B cell (primary cell): ENCODE data around the gene MUC12. TPM values are rescaled to one million over a fixed set of nuclear protein-coding genes. Genes with fewer than 3 reads are reported as not detected.

Experiments
- ATAC-seq: fragments of 200-7000 bp; cut with Tn5 transposase; one replicate; pipeline ENCODE4 v1.10.0; 2021; ENCODE audit warnings: low read depth, mild to moderate bottlenecking, moderate number of reproducible peaks, moderate library complexity
- CTCF ChIA-PET: fragments of 350-600 bp; sonication (Branson Sonifier 250); formaldehyde crosslinking; loops from one replicate; lab custom pipeline; 2021; ENCODE audit warnings: antibody characterized with exemption, inconsistent platforms; lab: Charles Lee
- POLR2A ChIA-PET: fragments of 350-600 bp; sonication (Branson Sonifier 250); formaldehyde crosslinking; loops from one replicate; lab custom pipeline; 2021; ENCODE audit warnings: antibody characterized with exemption; lab: Charles Lee
- DNase-seq: peaks from one replicate; pipeline ENCODE4 v3.0.0; 2013
- H2AFZ ChIP-seq: 2 replicates; pipeline ENCODE4 v1.6.1; 2012; ENCODE audit warnings: mild to moderate bottlenecking, low read depth, low read length; ENCODE audit not compliant: insufficient read depth, poor library complexity, severe bottlenecking
- H3K27ac ChIP-seq, 2 donors: 1 replicate in 1 of 2; 2 replicates in 1 of 2; pipeline ENCODE4 v1.5.1; 2012 to 2013; ENCODE audit warnings: low read length in 2 of 2, mild to moderate bottlenecking in 2 of 2, moderate library complexity in 1 of 2
- H3K27me3 ChIP-seq, 4 experiments: fragments of 200-600 bp in 1 of 4; sonication (generic) in 1 of 4; replicated peaks in 1 of 4; 1 replicate in 2 of 4; 2 replicates in 2 of 4; pipeline versions ENCODE4 v1.6.1 to v1.7.0; 2013 to 2016; ENCODE audit warnings: low read length in 3 of 4, mild to moderate bottlenecking in 2 of 4, mixed read lengths in 1 of 4, moderate library complexity in 1 of 4; ENCODE audit not compliant: insufficient read depth in 4 of 4, control insufficient read depth in 3 of 4; ENCODE audit errors: control extremely low read depth in 1 of 4
- H3K36me3 ChIP-seq, 2 experiments: replicated peaks in 1 of 2; 1 replicate in 1 of 2; 2 replicates in 1 of 2; pipeline versions ENCODE4 v1.6.1 to v1.7.1; 2013; ENCODE audit warnings: low read length in 1 of 2; ENCODE audit not compliant: insufficient read depth in 2 of 2, control insufficient read depth in 1 of 2; ENCODE audit errors: control extremely low read depth in 1 of 2, extremely low read depth in 1 of 2
- H3K4me1 ChIP-seq, 2 donors: fragments of 200-600 bp in 1 of 2; sonication (generic) in 1 of 2; 1 replicate in 1 of 2; 2 replicates in 1 of 2; pipeline versions ENCODE4 v1.5.1 to v1.6.1; 2013 to 2017; ENCODE audit warnings: low read length in 2 of 2; ENCODE audit not compliant: control insufficient read depth in 2 of 2, insufficient read depth in 2 of 2
- H3K4me2 ChIP-seq: replicated peaks from 2 replicates; pipeline ENCODE3; 2012; ENCODE audit warnings: mild to moderate bottlenecking, low read depth, low read length; ENCODE audit not compliant: poor library complexity, severe bottlenecking
- H3K4me3 ChIP-seq, 5 experiments: fragments of 200-600 bp in 1 of 5; sonication (generic) in 1 of 5; 1 replicate in 3 of 5; 2 replicates in 2 of 5; pipeline versions ENCODE4 v1.5.1 to v1.7.0; 2011 to 2016; ENCODE audit warnings: low read length in 4 of 5, mild to moderate bottlenecking in 4 of 5, low read depth in 2 of 5, control low read depth in 1 of 5, moderate library complexity in 1 of 5; ENCODE audit not compliant: insufficient read depth in 1 of 5; ENCODE audit errors: control extremely low read depth in 1 of 5, extremely low read depth in 1 of 5
- H3K79me2 ChIP-seq: fragments of 200-600 bp; sonication (generic); one replicate; pipeline ENCODE4 v1.6.0; 2016; ENCODE audit warnings: low read length; ENCODE audit not compliant: control insufficient read depth, insufficient read depth
- H3K9ac ChIP-seq: fragments of 200-600 bp; sonication (generic); 2 replicates; pipeline ENCODE4 v1.6.1; 2017; ENCODE audit warnings: mild to moderate bottlenecking, low read length, moderate library complexity
- H3K9me3 ChIP-seq, 3 donors: one replicate each; pipeline versions ENCODE4 v1.6.1 to v1.7.1; 2013; ENCODE audit warnings: low read length in 2 of 3; ENCODE audit not compliant: control insufficient read depth in 2 of 3, insufficient read depth in 1 of 3; ENCODE audit errors: control extremely low read depth in 1 of 3
- H4K20me1 ChIP-seq: 2 replicates; pipeline ENCODE4 v1.6.0; 2012; ENCODE audit warnings: mild to moderate bottlenecking, low read length; ENCODE audit not compliant: insufficient read depth, control insufficient read depth, poor library complexity, severe bottlenecking
- H3K27ac Mint-ChIP-seq: one replicate; pipeline ENCODE4 v1.8.0; 2021; ENCODE audit warnings: mixed read lengths
- H3K27me3 Mint-ChIP-seq: one replicate; pipeline ENCODE4 v1.8.0; 2021; ENCODE audit warnings: mixed read lengths
- H3K4me1 Mint-ChIP-seq: one replicate; pipeline ENCODE4 v1.8.0; 2021; ENCODE audit warnings: mixed read lengths
- H3K4me3 Mint-ChIP-seq: one replicate; pipeline ENCODE4 v1.8.0; 2021; ENCODE audit warnings: mixed read lengths
- H3K9me3 Mint-ChIP-seq: one replicate; pipeline ENCODE4 v1.8.0; 2022; ENCODE audit warnings: mixed read lengths; ENCODE audit not compliant: insufficient read depth
- EZH2 ChIP-seq: IDR thresholded peaks from 2 replicates; pipeline ENCODE4 v1.6.1; 2012; ENCODE audit warnings: borderline replicate concordance, low read depth, mild to moderate bottlenecking, moderate library complexity, low read length; ENCODE audit not compliant: insufficient read depth, poor library complexity, severe bottlenecking
- WGBS: methylation state at CpG from one replicate; pipeline ENCODE4 v1.1.5; 2013; ENCODE audit warnings: missing lambda C conversion rate; ENCODE audit not compliant: insufficient coverage; 5-methylcytosine and 5-hydroxymethylcytosine counted together
- intact Hi-C: fragments of 100-400 bp; cut with micrococcal nuclease; formaldehyde crosslinking; loops from one replicate; pipeline ENCODE4 v1.10.0; 2022
- polyA plus RNA-seq: library from polyadenylated mRNA; depleted of rRNA; stranded (reverse); fragments of >200 nt; gene quantifications from 2 replicates; pipeline ENCODE4 v1.2.3, GENCODE V29; 2012
- total RNA-seq, 2 donors: library from RNA; stranded (reverse); fragments of 120-200 nt in 1 of 2; gene quantifications; 1 replicate in 1 of 2; 2 replicates in 1 of 2; pipeline versions ENCODE4 v1.2.3 to v1.2.4, GENCODE V29; 2013 to 2022
- TF ChIP-seq, protein P1 (sequence below): fragments of 200-600 bp; IDR thresholded peaks from one replicate; pipeline ENCODE4 v1.8.0; 2022; ENCODE audit warnings: antibody characterized with exemption, mild to moderate bottlenecking

The MUC12 gene
- total and polyA plus RNA-seq, 2 donors (not counting 1 experiment from before 2014, with no cell fraction given) = 0.81 TPM; not detected in 1

DNA sequence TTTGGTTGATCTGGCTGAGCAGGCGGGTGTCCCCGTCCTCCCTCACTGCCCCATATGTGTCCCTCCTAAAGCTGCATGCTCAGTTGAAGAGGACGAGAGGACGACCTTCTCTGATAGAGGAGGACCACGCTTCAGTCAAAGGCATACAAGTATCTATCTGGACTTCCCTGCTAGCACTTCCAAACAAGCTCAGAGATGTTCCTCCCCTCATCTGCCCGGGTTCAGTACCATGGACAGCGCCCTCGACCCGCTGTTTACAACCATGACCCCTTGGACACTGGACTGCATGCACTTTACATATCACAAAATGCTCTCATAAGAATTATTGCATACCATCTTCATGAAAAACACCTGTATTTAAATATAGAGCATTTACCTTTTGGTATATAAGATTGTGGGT lies 89.0 kb downstream of the MUC12 start:
- Mint-ChIP-seq H3K4me1 (no peaks in the 10 kb centered on the region), H3K9me3 (no peaks in the 10 kb centered on the region), H3K27me3 (peaks cover 41% of the 10 kb centered on the region), H3K4me3 (no peak overlapping the region), H3K27ac (peak overlapping the region; percentile 46)
- H3K4me1 ChIP-seq = no peaks in the 10 kb centered on the region
- intact Hi-C loops = no loop called here
- H3K4me2 ChIP-seq = no peak overlapping the region
- no peak for ATAC-seq
- 21% methylated on average over 8 of the region's 9 CpGs for WGBS
- H2AFZ ChIP-seq = no peak overlapping the region
- peak; percentile 62 for DNase-seq
- H3K27me3 ChIP-seq = peaks cover 0 to 38% (median 5%) of the 10 kb centered on the region in 4 experiments
- ChIA-PET CTCF (interaction anchor here (0.7 to 2.6 kb wide), 14 partner anchors 9 to 1079 kb away, joined by 3 to 32 read pairs (median 5); partner anchors contain the start of genes ACHE, POP7 and UFSP1), POLR2A (no interaction called here)
- no peak overlapping the region for H3K4me3 ChIP-seq
- no peaks in the 10 kb centered on the region for H4K20me1 ChIP-seq
- H3K36me3 ChIP-seq = no peaks in the 10 kb centered on the region
- no peak overlapping the region for H3K9ac ChIP-seq
- H3K27ac ChIP-seq = no peak overlapping the region
- TF ChIP-seq, protein P1, sequence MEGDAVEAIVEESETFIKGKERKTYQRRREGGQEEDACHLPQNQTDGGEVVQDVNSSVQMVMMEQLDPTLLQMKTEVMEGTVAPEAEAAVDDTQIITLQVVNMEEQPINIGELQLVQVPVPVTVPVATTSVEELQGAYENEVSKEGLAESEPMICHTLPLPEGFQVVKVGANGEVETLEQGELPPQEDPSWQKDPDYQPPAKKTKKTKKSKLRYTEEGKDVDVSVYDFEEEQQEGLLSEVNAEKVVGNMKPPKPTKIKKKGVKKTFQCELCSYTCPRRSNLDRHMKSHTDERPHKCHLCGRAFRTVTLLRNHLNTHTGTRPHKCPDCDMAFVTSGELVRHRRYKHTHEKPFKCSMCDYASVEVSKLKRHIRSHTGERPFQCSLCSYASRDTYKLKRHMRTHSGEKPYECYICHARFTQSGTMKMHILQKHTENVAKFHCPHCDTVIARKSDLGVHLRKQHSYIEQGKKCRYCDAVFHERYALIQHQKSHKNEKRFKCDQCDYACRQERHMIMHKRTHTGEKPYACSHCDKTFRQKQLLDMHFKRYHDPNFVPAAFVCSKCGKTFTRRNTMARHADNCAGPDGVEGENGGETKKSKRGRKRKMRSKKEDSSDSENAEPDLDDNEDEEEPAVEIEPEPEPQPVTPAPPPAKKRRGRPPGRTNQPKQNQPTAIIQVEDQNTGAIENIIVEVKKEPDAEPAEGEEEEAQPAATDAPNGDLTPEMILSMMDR = no peak
- TF ChIP-seq EZH2 = no peak
- no peaks in the 10 kb centered on the region for H3K9me3 ChIP-seq
- H3K79me2 ChIP-seq = no peaks in the 10 kb centered on the region

DNA sequence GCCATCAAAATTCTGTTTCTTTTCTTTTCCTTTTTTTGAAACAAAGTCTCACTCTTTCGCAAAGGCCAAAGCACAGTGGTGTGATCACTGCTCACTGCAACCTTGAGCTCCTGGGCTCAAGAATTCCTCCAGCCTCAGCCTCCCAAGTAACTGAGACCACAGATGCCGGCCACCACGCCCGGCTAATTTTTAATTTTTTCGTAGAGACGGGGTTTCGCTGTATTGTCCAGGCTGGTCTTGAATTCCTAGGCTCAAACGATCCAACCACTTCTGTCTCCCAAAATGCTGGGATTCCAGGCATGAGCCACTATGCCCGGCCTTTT lies 90.2 kb downstream of the MUC12 start:
- Histone ChIP-seq H3K36me3 (no peaks in the 10 kb centered on the region), H3K9me3 (no peaks in the 10 kb centered on the region), H3K4me1 (no peaks in the 10 kb centered on the region), H3K4me2 (no peak overlapping the region), H4K20me1 (no peaks in the 10 kb centered on the region), H3K27me3 (peaks cover 0 to 37% (median 5%) of the 10 kb centered on the region in 4 experiments), H3K9ac (no peak overlapping the region), H2AFZ (no peak overlapping the region), H3K27ac (no peak overlapping the region), H3K79me2 (no peaks in the 10 kb centered on the region), H3K4me3 (no peak overlapping the region)
- 50% methylated on average over 7 of the region's 9 CpGs for WGBS
- no peak for TF ChIP-seq EZH2
- TF ChIP-seq, protein P1 = peak; percentile 64
- Mint-ChIP-seq H3K27me3 (peaks cover 50% of the 10 kb centered on the region), H3K4me1 (no peaks in the 10 kb centered on the region), H3K27ac (no peak overlapping the region), H3K9me3 (no peaks in the 10 kb centered on the region), H3K4me3 (no peak overlapping the region)
- DNase-seq = no peak
- no peak for ATAC-seq
- POLR2A ChIA-PET = interaction anchor here (0.6 to 0.7 kb wide), 2 partner anchors 157 to 165 kb away, joined by 5 to 6 read pairs; no protein-coding TSS in a partner anchor
- intact Hi-C loops = loop anchor here (1.0 kb wide), 2 partner anchors 18 to 26 kb away; partner anchors contain the start of gene TRIM56
- CTCF ChIA-PET = interaction anchor here (0.9 to 2.6 kb wide), 11 partner anchors 11 to 354 kb away, joined by 3 to 32 read pairs (median 6); partner anchors contain the start of genes ACHE, POP7, TRIM56 and UFSP1
